ENCODE data around the gene TMEM131L. TPM values are rescaled to one million over a fixed set of nuclear protein-coding genes. Genes with fewer than 3 reads are reported as not detected.

TMEM131L gene
- total RNA-seq, 1 donor from 2014 or later, result 6.4 TPM

GRCh38 chr4:153471698-153472093 lies 5.5 kb downstream of the TMEM131L start:
- H3K4me1 Mint-ChIP-seq (ENCODE audit: unreplicated experiment), result peaks cover 29% of the 10 kb centered on the region
- no peak overlapping the region for H3K4me3 Mint-ChIP-seq (ENCODE audit: unreplicated experiment)
- peaks cover 18% of the 10 kb centered on the region for H3K36me3 Mint-ChIP-seq (ENCODE audit: unreplicated experiment)

GRCh38 chr4:153472122-153473037 lies 6.2 kb downstream of the TMEM131L start:
- no peak for TF ChIP-seq CTCF (IDR thresholded peaks at IDR 0.05)
- Mint-ChIP-seq H3K27me3 (ENCODE audit: unreplicated experiment) (no peaks in the 10 kb centered on the region), H3K9me3 (ENCODE audit: unreplicated experiment) (peaks cover 3% of the 10 kb centered on the region), H3K4me3 (ENCODE audit: unreplicated experiment) (no peak overlapping the region), H3K4me1 (ENCODE audit: unreplicated experiment) (peaks cover 25% of the 10 kb centered on the region), H3K36me3 (ENCODE audit: unreplicated experiment) (peaks cover 18% of the 10 kb centered on the region), H3K27ac (ENCODE audit: unreplicated experiment) (no peak overlapping the region)
- DNase-seq (ENCODE audit: extremely low spot score, unreplicated experiment), result no peak

More at GRCh38 chr4:153471698-153472093, 5.5 kb downstream of the TMEM131L start:
- no peak for TF ChIP-seq CTCF (IDR thresholded peaks at IDR 0.05)
- H3K9me3 Mint-ChIP-seq (ENCODE audit: unreplicated experiment), result peaks cover 3% of the 10 kb centered on the region
- no peaks in the 10 kb centered on the region for H3K27me3 Mint-ChIP-seq (ENCODE audit: unreplicated experiment)
- no peak overlapping the region for H3K27ac Mint-ChIP-seq (ENCODE audit: unreplicated experiment)
- DNase-seq (ENCODE audit: extremely low spot score, unreplicated experiment), result no peak

GRCh38 chr4:153474251-153474650 lies 8.1 kb downstream of the TMEM131L start:
- TF ChIP-seq CTCF (IDR thresholded peaks at IDR 0.05), result no peak
- H3K27ac Mint-ChIP-seq (ENCODE audit: unreplicated experiment), result no peak overlapping the region
- H3K9me3 Mint-ChIP-seq (ENCODE audit: unreplicated experiment), result peaks cover 3% of the 10 kb centered on the region
- no peaks in the 10 kb centered on the region for H3K27me3 Mint-ChIP-seq (ENCODE audit: unreplicated experiment)
- H3K4me3 Mint-ChIP-seq (ENCODE audit: unreplicated experiment), result no peak overlapping the region
- DNase-seq (ENCODE audit: extremely low spot score, unreplicated experiment), result peak; percentile 56
- peaks cover 8% of the 10 kb centered on the region for H3K4me1 Mint-ChIP-seq (ENCODE audit: unreplicated experiment)
- peaks cover 20% of the 10 kb centered on the region for H3K36me3 Mint-ChIP-seq (ENCODE audit: unreplicated experiment)

- H3K36me3 Mint-ChIP-seq (ENCODE audit: unreplicated experiment), result peaks cover 24% of the 10 kb centered on the region
- no peak overlapping the region for H3K4me3 Mint-ChIP-seq (ENCODE audit: unreplicated experiment)
- H3K9me3 Mint-ChIP-seq (ENCODE audit: unreplicated experiment), result peaks cover 3% of the 10 kb centered on the region
- H3K27me3 Mint-ChIP-seq (ENCODE audit: unreplicated experiment), result no peaks in the 10 kb centered on the region
- no peak for TF ChIP-seq CTCF (IDR thresholded peaks at IDR 0.05)
- DNase-seq (ENCODE audit: extremely low spot score, unreplicated experiment), result peak; percentile 48
- H3K4me1 Mint-ChIP-seq (ENCODE audit: unreplicated experiment), result peaks cover 8% of the 10 kb centered on the region
- H3K27ac Mint-ChIP-seq (ENCODE audit: unreplicated experiment), result no peak overlapping the region
Observed at GRCh38 chr4:153476829-153477574, 10.8 kb downstream of the TMEM131L start.

GRCh38 chr4:153479101-153479500 lies 12.9 kb downstream of the TMEM131L start:
- peaks cover 19% of the 10 kb centered on the region for H3K36me3 Mint-ChIP-seq (ENCODE audit: unreplicated experiment)
- no peak for DNase-seq (ENCODE audit: extremely low spot score, unreplicated experiment)
- no peaks in the 10 kb centered on the region for H3K27me3 Mint-ChIP-seq (ENCODE audit: unreplicated experiment)
- no peak overlapping the region for H3K27ac Mint-ChIP-seq (ENCODE audit: unreplicated experiment)
- no peaks in the 10 kb centered on the region for H3K9me3 Mint-ChIP-seq (ENCODE audit: unreplicated experiment)
- no peak overlapping the region for H3K4me3 Mint-ChIP-seq (ENCODE audit: unreplicated experiment)
- TF ChIP-seq CTCF (IDR thresholded peaks at IDR 0.05), result no peak
- H3K4me1 Mint-ChIP-seq (ENCODE audit: unreplicated experiment), result peaks cover 12% of the 10 kb centered on the region
